Midbrain (tissue), 1 donor: ENCODE measurements around the gene VASP.
"Not testable (repeated sequence)": the region's sequence is repeated elsewhere in the genome, so short reads cannot be mapped to it uniquely, and the experiment has no call there.

ENCODE experiments used
- DNase-seq: peaks from one replicate; lab custom pipeline; 2025; lab: John Stamatoyannopoulos, UW

Gene VASP

GRCh38 chr19:45497791-45498190 is 9.5 kb upstream of the VASP start:
- no peak for DNase-seq

GRCh38 chr19:45498411-45499195 is 8.7 kb upstream of the VASP start, which contains the start of gene PPM1N:
Gene PPM1N, plus strand, starts transcription at chr19:45498443. Its CDS starts 30 bp downstream, at chr19:45498473.
- no peak for DNase-seq

- DNase-seq: no peak
Measured at GRCh38 chr19:45499196-45500180, 7.8 kb upstream of the VASP start.

- DNase-seq: no peak
Measured at GRCh38 chr19:45500918-45501729, 6.2 kb upstream of the VASP start.

GRCh38 chr19:45501730-45502014 is 5.6 kb upstream of the VASP start:
- DNase-seq: no peak

GRCh38 chr19:45502111-45502510 is 5.2 kb upstream of the VASP start:
- no peak for DNase-seq

GRCh38 chr19:45503909-45504308 is 3.4 kb upstream of the VASP start:
- DNase-seq: no peak

- no peak for DNase-seq
Measured at GRCh38 chr19:45505151-45505995, 1.9 kb upstream of the VASP start.

GRCh38 chr19:45505996-45506245 is 1.4 kb upstream of the VASP start:
- no peak for DNase-seq

- DNase-seq: peak; percentile 87
Measured at GRCh38 chr19:45506246-45506988, 862 bp upstream of the VASP start.

GRCh38 chr19:45507872-45508416 is 665 bp downstream of the VASP start:
- DNase-seq: no peak

GRCh38 chr19:45508417-45508860 is 1.2 kb downstream of the VASP start:
- DNase-seq: no peak

GRCh38 chr19:45508861-45509691 is 1.8 kb downstream of the VASP start:
- no peak for DNase-seq

- no peak for DNase-seq
Measured at GRCh38 chr19:45509692-45510015, 2.4 kb downstream of the VASP start.

GRCh38 chr19:45510352-45510751 is 3.1 kb downstream of the VASP start:
- not testable (repeated sequence) for DNase-seq

- DNase-seq: no peak
Measured at GRCh38 chr19:45511074-45511473, 3.8 kb downstream of the VASP start.

GRCh38 chr19:45512881-45513483 is 5.7 kb downstream of the VASP start:
- DNase-seq: no peak

GRCh38 chr19:45514376-45515051 is 7.2 kb downstream of the VASP start:
- no peak for DNase-seq
